ENCODE results near the gene EDEM3. TPM values are rescaled to one million over a fixed set of nuclear protein-coding genes. Genes with fewer than 3 reads are reported as not detected.

The EDEM3 gene
- total RNA-seq, 1 experiment from 2014 or later = 14.0 TPM

DNA sequence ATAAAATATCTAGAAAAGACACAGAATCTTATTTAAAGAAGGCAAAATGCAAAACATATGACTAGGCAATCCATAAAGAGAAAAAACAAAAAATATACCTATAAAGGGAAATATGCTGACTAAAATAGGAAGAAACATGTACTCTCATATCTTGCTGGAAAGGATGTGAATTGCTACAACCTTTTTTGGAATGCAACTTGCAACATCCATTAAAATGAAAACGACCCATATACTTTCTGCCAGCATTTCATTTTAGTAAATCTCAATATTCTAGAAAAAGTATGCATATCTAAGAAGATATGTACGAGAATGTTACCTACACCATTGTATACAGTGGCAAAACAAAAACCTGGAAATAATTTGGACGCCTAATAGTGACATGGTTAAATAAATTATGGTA lies 56.6 kb downstream of the EDEM3 start:
- Histone ChIP-seq H3K14ac (ENCODE audit: insufficient read depth, low read length) (no peak overlapping the region), H2BK120ac (ENCODE audit: low read depth, low read length, poor library complexity, severe bottlenecking) (no peak overlapping the region), H4K91ac (ENCODE audit: insufficient read length, low read depth, low read length) (no peak overlapping the region), H3T11ph (ENCODE audit: low read length) (no peak overlapping the region), H2BK15ac (ENCODE audit: low read depth, low read length) (no peak overlapping the region), H2BK12ac (ENCODE audit: insufficient read length, low read depth, low read length) (no peak overlapping the region), H3K4ac (ENCODE audit: low read depth, low read length) (no peak overlapping the region), H3K79me2 (ENCODE audit: insufficient read depth, low read length) (no peaks in the 10 kb centered on the region), H3K9me3 (ENCODE audit: control insufficient read depth, low read depth, low read length) (no peaks in the 10 kb centered on the region), H2AFZ (ENCODE audit: low read length) (no peak overlapping the region), H3K79me1 (ENCODE audit: insufficient read depth, low read depth, low read length, poor library complexity, severe bottlenecking) (no peaks in the 10 kb centered on the region), H2BK20ac (ENCODE audit: low read depth, low read length, poor library complexity, severe bottlenecking) (no peak overlapping the region), H3K23me2 (ENCODE audit: insufficient read length, low read depth, low read length, poor library complexity, severe bottlenecking) (no peaks in the 10 kb centered on the region), H3K4me2 (ENCODE audit: insufficient read depth, insufficient read length, low read length) (no peak overlapping the region), H2AK5ac (ENCODE audit: insufficient read length, low read length) (no peak overlapping the region), H3K4me1 (ENCODE audit: insufficient read depth, low read length) (no peaks in the 10 kb centered on the region), H4K8ac (replicated peaks; ENCODE audit: insufficient read length, low read depth, low read length) (no peak overlapping the region), H4K5ac (ENCODE audit: insufficient read length, low read depth, low read length) (no peak overlapping the region), H3K27me3 (ENCODE audit: insufficient read depth, low read length) (no peaks in the 10 kb centered on the region), H3K9ac (ENCODE audit: extremely low read depth, insufficient read length, low read length) (no peak overlapping the region), H3K56ac (ENCODE audit: insufficient read length, low read depth, low read length) (no peak overlapping the region), H4K20me1 (ENCODE audit: control insufficient read depth, insufficient read depth, insufficient read length) (no peaks in the 10 kb centered on the region), H2BK5ac (ENCODE audit: insufficient read length, low read length) (no peak overlapping the region), H3K23ac (ENCODE audit: insufficient read length, low read depth, low read length) (no peak overlapping the region), H3K27ac (ENCODE audit: insufficient read length, low read depth, low read length) (no peak overlapping the region), H3K18ac (ENCODE audit: insufficient read length, low read depth, low read length) (no peak overlapping the region)
- Mint-ChIP-seq H3K4me3 (no peak overlapping the region), H3K4me1 (peaks cover 23 to 28% of the 10 kb centered on the region in 2 experiments), H3K9me3 (no peaks in the 10 kb centered on the region), H3K36me3 (ENCODE audit: insufficient read depth in 1 of 3, low read depth in 3 of 3) (peaks cover 0 to 5% (median 3%) of the 10 kb centered on the region in 3 experiments; a peak in 2 of 7 replicates), H3K27me3 (ENCODE audit: low read depth) (no peaks in the 10 kb centered on the region), H3K27ac (no peak overlapping the region)
- DNase-seq = no peak
- TF ChIP-seq, protein P1, sequence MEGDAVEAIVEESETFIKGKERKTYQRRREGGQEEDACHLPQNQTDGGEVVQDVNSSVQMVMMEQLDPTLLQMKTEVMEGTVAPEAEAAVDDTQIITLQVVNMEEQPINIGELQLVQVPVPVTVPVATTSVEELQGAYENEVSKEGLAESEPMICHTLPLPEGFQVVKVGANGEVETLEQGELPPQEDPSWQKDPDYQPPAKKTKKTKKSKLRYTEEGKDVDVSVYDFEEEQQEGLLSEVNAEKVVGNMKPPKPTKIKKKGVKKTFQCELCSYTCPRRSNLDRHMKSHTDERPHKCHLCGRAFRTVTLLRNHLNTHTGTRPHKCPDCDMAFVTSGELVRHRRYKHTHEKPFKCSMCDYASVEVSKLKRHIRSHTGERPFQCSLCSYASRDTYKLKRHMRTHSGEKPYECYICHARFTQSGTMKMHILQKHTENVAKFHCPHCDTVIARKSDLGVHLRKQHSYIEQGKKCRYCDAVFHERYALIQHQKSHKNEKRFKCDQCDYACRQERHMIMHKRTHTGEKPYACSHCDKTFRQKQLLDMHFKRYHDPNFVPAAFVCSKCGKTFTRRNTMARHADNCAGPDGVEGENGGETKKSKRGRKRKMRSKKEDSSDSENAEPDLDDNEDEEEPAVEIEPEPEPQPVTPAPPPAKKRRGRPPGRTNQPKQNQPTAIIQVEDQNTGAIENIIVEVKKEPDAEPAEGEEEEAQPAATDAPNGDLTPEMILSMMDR (conservative IDR thresholded peaks at IDR 0.05) = no peak
- WGBS (ENCODE audit: extremely low coverage, insufficient read length, low lambda C conversion rate) = no CpG with 5 or more reads among the region's 3 CpGs
